ENCODE data around the gene KRT23. TPM values are rescaled to one million over a fixed set of nuclear protein-coding genes. Genes with fewer than 3 reads are reported as not detected.

The KRT23 gene
- total RNA-seq, 1 donor from 2014 or later, result 0.16 TPM

- peak; percentile 60 for DNase-seq
These were observed 28.1 kb downstream of the KRT23 start for GRCh38 chr17:40909351-40909750.

- DNase-seq, result no peak
These were observed 30.8 kb downstream of the KRT23 start for GRCh38 chr17:40906613-40907012.

GRCh38 chr17:40905370-40905769 lies 32.1 kb downstream of the KRT23 start:
- no peak for DNase-seq

- DNase-seq, result no peak
These were observed 34.2 kb downstream of the KRT23 start for GRCh38 chr17:40903129-40903847.

GRCh38 chr17:40902498-40902897 lies 34.9 kb downstream of the KRT23 start:
- no peak for DNase-seq

GRCh38 chr17:40901981-40902474 lies 35.4 kb downstream of the KRT23 start:
- no peak for DNase-seq

GRCh38 chr17:40900809-40901356 lies 36.6 kb downstream of the KRT23 start:
- no peak for DNase-seq

GRCh38 chr17:40896916-40897455 lies 40.5 kb downstream of the KRT23 start:
- DNase-seq, result no peak

GRCh38 chr17:40895106-40895730 lies 42.2 kb downstream of the KRT23 start:
- DNase-seq, result no peak

- no peak for DNase-seq
These were observed 49.2 kb downstream of the KRT23 start for GRCh38 chr17:40888196-40888720.

GRCh38 chr17:40886090-40886489 lies 51.4 kb downstream of the KRT23 start:
- DNase-seq, result no peak

GRCh38 chr17:40884708-40885512 lies 52.5 kb downstream of the KRT23 start, which contains the start of gene KRT20:
TSS of gene KRT20 (minus strand) at chr17:40885242. CDS start at chr17:40885185, 57 bp downstream.
- DNase-seq, result no peak

GRCh38 chr17:40883626-40884334 lies 53.7 kb downstream of the KRT23 start:
- DNase-seq, result no peak

GRCh38 chr17:40883031-40883430 lies 54.4 kb downstream of the KRT23 start:
- DNase-seq, result no peak

- DNase-seq, result no peak
These were observed 58.4 kb downstream of the KRT23 start for GRCh38 chr17:40879026-40879425.

- no peak for DNase-seq
These were observed 59.4 kb downstream of the KRT23 start for GRCh38 chr17:40878044-40878443.

- DNase-seq, result no peak
These were observed 63.6 kb downstream of the KRT23 start for GRCh38 chr17:40873801-40874200.

GRCh38 chr17:40873255-40873654 lies 64.2 kb downstream of the KRT23 start:
- no peak for DNase-seq

Measured in occipital lobe (tissue), 2 donors.